GM12892 (cell line): ENCODE measurements around the gene GPSM3.

Experiments used
- POLR2A ChIP-seq: IDR thresholded peaks from 2 replicates; pipeline ENCODE4 v1.6.1; 2011; ENCODE audit warnings: low read depth, low read length, control low read depth
- POLR2AphosphoS5 ChIP-seq: IDR thresholded peaks from 2 replicates; pipeline ENCODE4 v1.6.1; 2011; ENCODE audit warnings: low read depth, low read length, control low read depth

- TF ChIP-seq POLR2AphosphoS5 (no peak), POLR2A (no peak)
These were observed 5.9 kb upstream of the GPSM3 start for GRCh38 chr6:32198345-32198696.
